Measurements from ENCODE around the gene DNAH9. TPM values are rescaled to one million over a fixed set of nuclear protein-coding genes. Genes with fewer than 3 reads are reported as not detected.

Gene DNAH9
- total RNA-seq, 2 donors from 2014 or later, result 0.52 to 9.6 TPM

DNA sequence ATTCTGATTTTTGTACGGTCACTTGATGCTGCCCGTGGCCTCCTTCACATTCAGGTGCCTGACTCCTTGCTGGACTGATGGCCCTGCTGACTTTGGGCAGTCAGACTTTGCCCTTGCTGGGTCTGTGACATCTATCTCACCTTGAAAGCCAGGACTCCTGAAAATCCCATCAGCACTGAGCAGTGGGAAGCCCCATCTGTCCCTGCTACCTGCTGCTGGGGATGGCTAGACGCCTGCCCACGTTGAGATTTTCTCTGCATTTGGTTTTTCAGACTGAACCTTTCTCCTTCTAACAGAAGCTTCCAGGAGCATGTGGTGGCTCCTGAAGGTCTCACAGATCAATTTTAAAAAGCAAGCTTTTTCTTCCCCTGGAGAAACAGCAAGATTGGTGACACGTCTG is 409.2 kb downstream of the DNAH9 start:
- Histone ChIP-seq H3K27ac (no peak overlapping the region), H3K9me3 (no peaks in the 10 kb centered on the region), H3K4me1 (no peaks in the 10 kb centered on the region), H3K27me3 (no peaks in the 10 kb centered on the region), H3K36me3 (replicated peaks in 1 of 2; ENCODE audit: insufficient read depth in 1 of 2, low read depth in 2 of 2) (no peaks in the 10 kb centered on the region), H3K4me3 (no peak overlapping the region)
- ATAC-seq (no peak), DNase-seq (no peak)
- TF ChIP-seq, protein P1, sequence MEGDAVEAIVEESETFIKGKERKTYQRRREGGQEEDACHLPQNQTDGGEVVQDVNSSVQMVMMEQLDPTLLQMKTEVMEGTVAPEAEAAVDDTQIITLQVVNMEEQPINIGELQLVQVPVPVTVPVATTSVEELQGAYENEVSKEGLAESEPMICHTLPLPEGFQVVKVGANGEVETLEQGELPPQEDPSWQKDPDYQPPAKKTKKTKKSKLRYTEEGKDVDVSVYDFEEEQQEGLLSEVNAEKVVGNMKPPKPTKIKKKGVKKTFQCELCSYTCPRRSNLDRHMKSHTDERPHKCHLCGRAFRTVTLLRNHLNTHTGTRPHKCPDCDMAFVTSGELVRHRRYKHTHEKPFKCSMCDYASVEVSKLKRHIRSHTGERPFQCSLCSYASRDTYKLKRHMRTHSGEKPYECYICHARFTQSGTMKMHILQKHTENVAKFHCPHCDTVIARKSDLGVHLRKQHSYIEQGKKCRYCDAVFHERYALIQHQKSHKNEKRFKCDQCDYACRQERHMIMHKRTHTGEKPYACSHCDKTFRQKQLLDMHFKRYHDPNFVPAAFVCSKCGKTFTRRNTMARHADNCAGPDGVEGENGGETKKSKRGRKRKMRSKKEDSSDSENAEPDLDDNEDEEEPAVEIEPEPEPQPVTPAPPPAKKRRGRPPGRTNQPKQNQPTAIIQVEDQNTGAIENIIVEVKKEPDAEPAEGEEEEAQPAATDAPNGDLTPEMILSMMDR (IDR thresholded peaks at IDR 0.05), result no peak
- TF ChIP-seq POLR2A (IDR thresholded peaks at IDR 0.05), result no peak
- WGBS, 2 donors, result 69 to 74% methylated on average over 5 of the region's 5 CpGs
- intact Hi-C loops (cut with DNase I), result no loop called here

All from body of pancreas (tissue), 4 donors.